Nephron (organoid): ENCODE measurements around the gene SORCS2.

ENCODE experiments used
- H3K27ac Mint-ChIP-seq, 3 experiments: 2 replicates each; pipeline ENCODE4 v1.8.0; 2020; ENCODE audit warnings: mixed read lengths in 3 of 3, mild to moderate bottlenecking in 2 of 3, moderate library complexity in 1 of 3
- H3K27me3 Mint-ChIP-seq: 2 replicates; pipeline ENCODE4 v1.8.0; 2021; ENCODE audit warnings: low read depth, mild to moderate bottlenecking, moderate library complexity, mixed read lengths
- H3K36me3 Mint-ChIP-seq: 2 replicates; pipeline ENCODE4 v1.8.0; 2020; ENCODE audit warnings: low read depth, mixed read lengths
- H3K4me1 Mint-ChIP-seq: 2 replicates; pipeline ENCODE4 v1.8.0; 2020; ENCODE audit warnings: mixed read lengths
- H3K4me3 Mint-ChIP-seq, 3 experiments: 2 replicates each; pipeline ENCODE4 v1.8.0; 2020; ENCODE audit warnings: mild to moderate bottlenecking in 3 of 3, mixed read lengths in 3 of 3, moderate library complexity in 2 of 3
- H3K9me3 Mint-ChIP-seq: 2 replicates; pipeline ENCODE4 v1.8.0; 2020; ENCODE audit warnings: mixed read lengths
- TF ChIP-seq, protein P1 (sequence below), 3 experiments: fragments of 200-600 bp; sonication (generic); IDR thresholded peaks; one replicate each; pipeline ENCODE4 v1.5.0; 2021; ENCODE audit warnings: antibody characterized with exemption in 3 of 3; ENCODE audit not compliant: unreplicated experiment in 3 of 3

Gene SORCS2

DNA sequence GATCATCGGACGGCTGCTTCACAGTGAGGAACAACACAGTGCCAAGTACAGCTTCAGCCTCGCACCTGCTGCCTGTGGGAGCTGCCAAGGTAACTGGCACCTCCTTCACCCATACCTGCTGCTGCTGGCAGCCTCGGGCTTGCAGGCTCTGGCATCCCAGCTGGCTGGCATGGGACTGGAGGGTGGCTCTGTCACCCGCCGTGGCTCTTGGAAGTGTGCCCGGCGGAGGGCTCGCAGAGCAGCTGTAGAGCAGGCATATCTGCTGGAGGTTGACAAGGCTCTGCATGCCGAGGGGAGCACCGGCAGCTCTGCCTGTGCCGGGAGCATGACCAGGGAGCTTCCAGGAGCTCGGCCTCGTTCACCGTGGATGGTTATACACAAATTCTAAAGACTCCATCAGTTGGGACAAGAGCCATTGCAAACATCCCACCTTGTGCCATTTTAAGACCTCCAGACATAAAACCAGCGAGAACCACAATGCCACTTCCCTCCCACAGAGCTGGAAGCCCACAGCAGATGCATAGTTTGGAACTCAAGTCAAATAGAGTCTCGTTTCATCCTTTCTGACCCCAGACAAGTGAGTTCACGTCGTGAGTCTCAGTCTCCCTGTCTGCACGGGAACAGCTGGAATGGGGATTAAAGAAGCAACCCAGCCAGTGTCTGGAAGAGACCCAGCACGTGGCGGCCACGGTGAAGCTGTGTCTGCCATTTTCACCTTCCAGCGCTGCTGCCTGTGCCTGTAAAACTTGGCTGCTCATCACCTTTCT is 326.7 kb downstream of the SORCS2 start:
- H3K9me3 Mint-ChIP-seq = no peaks in the 10 kb centered on the region
- peaks cover 44% of the 10 kb centered on the region for H3K27me3 Mint-ChIP-seq
- peak overlapping the region; percentile 47 to 83 (median 77) for H3K27ac Mint-ChIP-seq

DNA sequence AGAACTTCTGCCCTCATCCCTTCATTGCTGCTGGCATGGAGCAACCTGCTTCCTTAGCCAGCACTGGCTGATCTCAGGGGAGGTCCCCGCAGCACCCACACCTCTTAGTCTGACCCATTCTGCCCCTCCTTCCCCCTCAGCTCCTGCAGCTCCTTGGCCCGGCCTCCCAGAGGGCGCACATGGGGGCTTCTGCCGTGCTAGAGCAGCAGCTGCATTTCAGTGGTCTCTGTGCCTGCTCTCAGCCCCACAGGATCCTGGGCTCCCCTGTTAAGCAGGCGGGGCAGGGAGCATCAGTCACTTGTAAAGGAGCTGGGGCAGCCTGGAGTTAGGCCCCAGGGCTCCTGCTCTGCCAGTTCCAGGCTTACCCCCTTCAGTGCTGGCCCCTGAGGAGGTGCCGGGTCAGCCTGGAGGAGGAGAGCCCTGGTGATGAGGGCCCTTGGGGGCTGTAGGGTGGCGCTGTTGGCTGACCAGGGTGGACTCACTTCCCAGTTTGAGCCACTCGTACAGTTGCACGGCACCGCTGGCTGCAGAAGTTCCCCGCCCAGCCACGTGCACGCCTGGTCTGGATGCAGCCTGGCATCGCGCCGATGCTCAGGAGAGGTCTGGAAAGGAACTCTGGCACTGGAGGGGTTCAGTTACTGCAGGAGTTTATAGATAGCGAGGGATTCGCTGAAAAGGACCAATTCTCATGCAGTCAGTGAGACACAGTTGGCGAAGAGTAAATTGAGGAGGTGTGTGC is 327.5 kb downstream of the SORCS2 start:
- H3K36me3 Mint-ChIP-seq = no peaks in the 10 kb centered on the region
- H3K4me3 Mint-ChIP-seq = peak overlapping the region in 1 of 3 experiments; percentile 45
- peak overlapping the region; percentile 47 to 83 (median 77) for H3K27ac Mint-ChIP-seq
- TF ChIP-seq, protein P1, sequence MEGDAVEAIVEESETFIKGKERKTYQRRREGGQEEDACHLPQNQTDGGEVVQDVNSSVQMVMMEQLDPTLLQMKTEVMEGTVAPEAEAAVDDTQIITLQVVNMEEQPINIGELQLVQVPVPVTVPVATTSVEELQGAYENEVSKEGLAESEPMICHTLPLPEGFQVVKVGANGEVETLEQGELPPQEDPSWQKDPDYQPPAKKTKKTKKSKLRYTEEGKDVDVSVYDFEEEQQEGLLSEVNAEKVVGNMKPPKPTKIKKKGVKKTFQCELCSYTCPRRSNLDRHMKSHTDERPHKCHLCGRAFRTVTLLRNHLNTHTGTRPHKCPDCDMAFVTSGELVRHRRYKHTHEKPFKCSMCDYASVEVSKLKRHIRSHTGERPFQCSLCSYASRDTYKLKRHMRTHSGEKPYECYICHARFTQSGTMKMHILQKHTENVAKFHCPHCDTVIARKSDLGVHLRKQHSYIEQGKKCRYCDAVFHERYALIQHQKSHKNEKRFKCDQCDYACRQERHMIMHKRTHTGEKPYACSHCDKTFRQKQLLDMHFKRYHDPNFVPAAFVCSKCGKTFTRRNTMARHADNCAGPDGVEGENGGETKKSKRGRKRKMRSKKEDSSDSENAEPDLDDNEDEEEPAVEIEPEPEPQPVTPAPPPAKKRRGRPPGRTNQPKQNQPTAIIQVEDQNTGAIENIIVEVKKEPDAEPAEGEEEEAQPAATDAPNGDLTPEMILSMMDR (IDR thresholded peaks at IDR 0.05; ENCODE audit: unreplicated experiment in 3 of 3) = no peak
- peaks cover 75% of the 10 kb centered on the region for H3K4me1 Mint-ChIP-seq
- peaks cover 50% of the 10 kb centered on the region for H3K27me3 Mint-ChIP-seq
- H3K9me3 Mint-ChIP-seq = no peaks in the 10 kb centered on the region

More for the DNA sequence above, 326.7 kb downstream of the SORCS2 start:
- Mint-ChIP-seq H3K4me3 (peak overlapping the region in 1 of 3 experiments; percentile 45), H3K4me1 (peaks cover 71% of the 10 kb centered on the region), H3K36me3 (no peaks in the 10 kb centered on the region)
- TF ChIP-seq, protein P1 (IDR thresholded peaks at IDR 0.05; ENCODE audit: unreplicated experiment in 3 of 3) = no peak

DNA sequence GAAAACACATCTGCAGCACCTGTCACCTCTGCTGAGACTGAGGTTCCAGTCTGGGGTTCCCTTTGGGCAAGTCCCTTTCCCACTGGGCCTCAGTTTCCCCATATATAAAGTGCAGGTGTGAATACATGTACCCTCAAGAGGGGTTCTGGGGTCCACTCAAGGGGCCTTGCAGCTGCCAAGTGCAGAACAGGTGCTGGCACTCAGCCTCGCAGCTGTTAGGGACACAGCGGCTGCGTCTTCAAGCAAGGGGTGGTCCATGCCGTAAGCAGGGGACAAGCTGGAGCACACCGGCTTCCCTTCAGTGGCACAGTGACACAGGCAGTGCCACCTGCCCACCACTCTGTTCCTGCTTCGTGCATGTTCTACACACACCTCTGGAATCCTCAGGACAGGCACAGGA is 329.3 kb downstream of the SORCS2 start:
- Mint-ChIP-seq H3K36me3 (no peaks in the 10 kb centered on the region), H3K4me1 (peaks cover 66% of the 10 kb centered on the region), H3K27ac (no peak overlapping the region), H3K4me3 (no peak overlapping the region), H3K9me3 (no peaks in the 10 kb centered on the region), H3K27me3 (peaks cover 49% of the 10 kb centered on the region)
- TF ChIP-seq, protein P1 (IDR thresholded peaks at IDR 0.05; ENCODE audit: unreplicated experiment in 3 of 3) = no peak

DNA sequence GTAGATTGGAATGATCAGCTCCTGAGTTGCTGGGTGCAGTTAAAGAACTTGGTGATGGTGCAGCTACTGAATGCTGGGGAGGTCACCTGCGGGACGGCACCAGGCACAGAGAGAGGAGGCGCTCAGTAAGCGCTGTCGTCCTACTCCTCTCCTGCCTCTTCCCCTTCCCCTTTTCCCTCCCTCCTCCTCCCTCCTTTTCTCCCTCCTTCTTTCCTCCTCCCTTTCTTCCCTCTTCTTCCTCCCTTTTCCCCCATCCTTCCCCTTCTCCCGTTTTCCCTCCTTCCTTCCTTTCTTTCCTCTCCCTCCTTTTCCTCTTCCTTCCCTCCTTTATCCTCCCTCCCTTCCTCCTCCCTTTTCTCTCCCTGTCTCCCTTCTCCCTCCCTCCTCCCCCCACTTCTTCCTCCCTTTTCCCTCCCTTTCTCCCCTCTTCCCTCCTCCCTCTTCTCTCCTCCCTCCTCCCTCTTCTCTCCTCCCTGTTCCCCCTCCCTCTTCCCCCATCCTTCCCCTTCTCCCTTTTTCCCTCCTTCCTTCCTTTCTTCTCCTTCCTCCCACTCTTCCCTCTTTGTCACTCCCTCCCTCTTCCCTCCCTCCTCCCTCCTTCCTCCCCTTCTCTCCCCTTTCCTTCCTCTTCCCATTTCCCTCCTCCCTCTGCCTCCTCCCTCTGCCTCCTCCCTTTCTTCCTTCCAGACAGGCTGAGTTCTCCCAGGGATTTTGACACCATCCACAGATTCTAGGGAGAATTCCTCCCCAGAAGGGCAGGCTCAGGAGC is 330.3 kb downstream of the SORCS2 start:
- peaks cover 56% of the 10 kb centered on the region for H3K4me1 Mint-ChIP-seq
- H3K36me3 Mint-ChIP-seq = no peaks in the 10 kb centered on the region
- H3K27ac Mint-ChIP-seq = no peak overlapping the region
- peaks cover 50% of the 10 kb centered on the region for H3K27me3 Mint-ChIP-seq
- H3K4me3 Mint-ChIP-seq = no peak overlapping the region
- no peaks in the 10 kb centered on the region for H3K9me3 Mint-ChIP-seq
- TF ChIP-seq, protein P1 (IDR thresholded peaks at IDR 0.05; ENCODE audit: unreplicated experiment in 3 of 3) = no peak

DNA sequence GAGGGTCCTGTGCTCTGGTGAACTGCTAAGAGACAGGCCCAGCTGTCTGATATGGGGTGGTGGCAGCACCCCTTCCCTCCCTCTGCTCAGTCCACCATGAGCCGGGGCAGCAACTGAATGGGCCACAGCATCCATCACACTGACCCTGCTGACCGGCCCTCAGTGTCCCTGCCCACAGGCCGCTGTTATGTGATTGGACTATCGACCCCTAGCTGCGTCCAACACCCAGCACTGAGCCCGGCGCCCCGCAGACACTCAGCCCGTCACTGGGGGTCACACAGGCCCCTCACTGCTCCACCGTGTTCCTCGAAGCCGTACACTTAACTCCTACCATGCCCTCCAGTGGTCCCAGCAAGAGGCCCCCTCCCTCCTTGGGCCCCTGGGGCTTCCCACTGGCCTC is 331.2 kb downstream of the SORCS2 start:
- H3K27me3 Mint-ChIP-seq = peaks cover 53% of the 10 kb centered on the region
- H3K36me3 Mint-ChIP-seq = no peaks in the 10 kb centered on the region
- no peak overlapping the region for H3K4me3 Mint-ChIP-seq
- TF ChIP-seq, protein P1 (IDR thresholded peaks at IDR 0.05; ENCODE audit: unreplicated experiment in 3 of 3) = no peak
- H3K4me1 Mint-ChIP-seq = peaks cover 52% of the 10 kb centered on the region
- H3K9me3 Mint-ChIP-seq = no peaks in the 10 kb centered on the region
- no peak overlapping the region for H3K27ac Mint-ChIP-seq
